ENCODE measurements around the gene SAFB.

SAFB gene

GRCh38 chr19:5624741-5625278 is 1.9 kb downstream of the SAFB start:
- peak overlapping the region; percentile 98 to 100 for H3K9ac ChIP-seq (ENCODE audit: low read depth in 1 of 2, low read length in 2 of 2)
- H3K4me1 ChIP-seq (ENCODE audit: control insufficient read depth in 1 of 2, insufficient read depth in 2 of 2, low read length in 2 of 2): peaks cover 52 to 54% of the 10 kb centered on the region in 2 donors

GRCh38 chr19:5625641-5626040 is 2.8 kb downstream of the SAFB start:
- no peak overlapping the region for H3K9ac ChIP-seq (ENCODE audit: low read depth in 1 of 2, low read length in 2 of 2)
- H3K4me3 ChIP-seq (ENCODE audit: low read depth in 1 of 2, low read length in 2 of 2): peak overlapping the region; percentile 37 to 98
- no peak overlapping the region for H3K27ac ChIP-seq (ENCODE audit: low read depth, low read length)
- H3K36me3 ChIP-seq (ENCODE audit: control insufficient read depth in 1 of 2, insufficient read depth in 2 of 2, low read length in 2 of 2): peaks cover 17 to 57% of the 10 kb centered on the region in 2 donors
- H3K27me3 ChIP-seq (ENCODE audit: control insufficient read depth in 1 of 2, insufficient read depth in 2 of 2, low read length in 2 of 2): no peaks in the 10 kb centered on the region
- H3K4me1 ChIP-seq (ENCODE audit: control insufficient read depth in 1 of 2, insufficient read depth in 2 of 2, low read length in 2 of 2): peaks cover 45 to 48% of the 10 kb centered on the region in 2 donors
- H3K9me3 ChIP-seq (ENCODE audit: control insufficient read depth in 1 of 2, low read length in 2 of 2): no peaks in the 10 kb centered on the region

More at GRCh38 chr19:5624741-5625278, 1.9 kb downstream of the SAFB start:
- H3K36me3 ChIP-seq (ENCODE audit: control insufficient read depth in 1 of 2, insufficient read depth in 2 of 2, low read length in 2 of 2): peaks cover 18 to 59% of the 10 kb centered on the region in 2 donors
- no peaks in the 10 kb centered on the region for H3K27me3 ChIP-seq (ENCODE audit: control insufficient read depth in 1 of 2, insufficient read depth in 2 of 2, low read length in 2 of 2)
- H3K27ac ChIP-seq (ENCODE audit: low read depth, low read length): no peak overlapping the region
- H3K4me3 ChIP-seq (ENCODE audit: low read depth in 1 of 2, low read length in 2 of 2): peak overlapping the region; percentile 98
- H3K9me3 ChIP-seq (ENCODE audit: control insufficient read depth in 1 of 2, low read length in 2 of 2): no peaks in the 10 kb centered on the region

GRCh38 chr19:5627395-5627904 is 4.6 kb downstream of the SAFB start:
- H3K27me3 ChIP-seq (ENCODE audit: control insufficient read depth in 1 of 2, insufficient read depth in 2 of 2, low read length in 2 of 2): no peaks in the 10 kb centered on the region
- no peak overlapping the region for H3K4me3 ChIP-seq (ENCODE audit: low read depth in 1 of 2, low read length in 2 of 2)
- no peak overlapping the region for H3K9ac ChIP-seq (ENCODE audit: low read depth in 1 of 2, low read length in 2 of 2)
- no peak overlapping the region for H3K27ac ChIP-seq (ENCODE audit: low read depth, low read length)
- peaks cover 11 to 62% of the 10 kb centered on the region in 2 donors for H3K36me3 ChIP-seq (ENCODE audit: control insufficient read depth in 1 of 2, insufficient read depth in 2 of 2, low read length in 2 of 2)
- H3K4me1 ChIP-seq (ENCODE audit: control insufficient read depth in 1 of 2, insufficient read depth in 2 of 2, low read length in 2 of 2): peaks cover 45 to 49% of the 10 kb centered on the region in 2 donors
- no peaks in the 10 kb centered on the region for H3K9me3 ChIP-seq (ENCODE audit: control insufficient read depth in 1 of 2, low read length in 2 of 2)

GRCh38 chr19:5628461-5628860 is 5.6 kb downstream of the SAFB start:
- Histone ChIP-seq H3K9ac (ENCODE audit: low read depth in 1 of 2, low read length in 2 of 2) (no peak overlapping the region), H3K9me3 (ENCODE audit: control insufficient read depth in 1 of 2, low read length in 2 of 2) (no peaks in the 10 kb centered on the region), H3K4me1 (ENCODE audit: control insufficient read depth in 1 of 2, insufficient read depth in 2 of 2, low read length in 2 of 2) (peaks cover 53 to 57% of the 10 kb centered on the region in 2 donors), H3K27ac (ENCODE audit: low read depth, low read length) (no peak overlapping the region), H3K36me3 (ENCODE audit: control insufficient read depth in 1 of 2, insufficient read depth in 2 of 2, low read length in 2 of 2) (peaks cover 11 to 64% of the 10 kb centered on the region in 2 donors), H3K27me3 (ENCODE audit: control insufficient read depth in 1 of 2, insufficient read depth in 2 of 2, low read length in 2 of 2) (no peaks in the 10 kb centered on the region), H3K4me3 (ENCODE audit: low read depth in 1 of 2, low read length in 2 of 2) (no peak overlapping the region)

- peaks cover 11 to 64% of the 10 kb centered on the region in 2 donors for H3K36me3 ChIP-seq (ENCODE audit: control insufficient read depth in 1 of 2, insufficient read depth in 2 of 2, low read length in 2 of 2)
- H3K27ac ChIP-seq (ENCODE audit: low read depth, low read length): no peak overlapping the region
- H3K4me3 ChIP-seq (ENCODE audit: low read depth in 1 of 2, low read length in 2 of 2): no peak overlapping the region
- no peaks in the 10 kb centered on the region for H3K9me3 ChIP-seq (ENCODE audit: control insufficient read depth in 1 of 2, low read length in 2 of 2)
- no peaks in the 10 kb centered on the region for H3K27me3 ChIP-seq (ENCODE audit: control insufficient read depth in 1 of 2, insufficient read depth in 2 of 2, low read length in 2 of 2)
- no peak overlapping the region for H3K9ac ChIP-seq (ENCODE audit: low read depth in 1 of 2, low read length in 2 of 2)
- H3K4me1 ChIP-seq (ENCODE audit: control insufficient read depth in 1 of 2, insufficient read depth in 2 of 2, low read length in 2 of 2): peaks cover 53 to 57% of the 10 kb centered on the region in 2 donors
These were observed 6.1 kb downstream of the SAFB start for GRCh38 chr19:5628919-5629481.

GRCh38 chr19:5631567-5632240 is 8.8 kb downstream of the SAFB start:
- H3K4me1 ChIP-seq (ENCODE audit: control insufficient read depth in 1 of 2, insufficient read depth in 2 of 2, low read length in 2 of 2): peaks cover 29 to 32% of the 10 kb centered on the region in 2 donors
- no peak overlapping the region for H3K4me3 ChIP-seq (ENCODE audit: low read depth in 1 of 2, low read length in 2 of 2)
- H3K9me3 ChIP-seq (ENCODE audit: control insufficient read depth in 1 of 2, low read length in 2 of 2): no peaks in the 10 kb centered on the region
- no peaks in the 10 kb centered on the region for H3K27me3 ChIP-seq (ENCODE audit: control insufficient read depth in 1 of 2, insufficient read depth in 2 of 2, low read length in 2 of 2)
- H3K9ac ChIP-seq (ENCODE audit: low read depth in 1 of 2, low read length in 2 of 2): no peak overlapping the region
- no peak overlapping the region for H3K27ac ChIP-seq (ENCODE audit: low read depth, low read length)
- peaks cover 2 to 56% of the 10 kb centered on the region in 2 donors for H3K36me3 ChIP-seq (ENCODE audit: control insufficient read depth in 1 of 2, insufficient read depth in 2 of 2, low read length in 2 of 2)

- H3K36me3 ChIP-seq (ENCODE audit: control insufficient read depth in 1 of 2, insufficient read depth in 2 of 2, low read length in 2 of 2): peaks cover 0 to 51% of the 10 kb centered on the region in 2 donors
- H3K27me3 ChIP-seq (ENCODE audit: control insufficient read depth in 1 of 2, insufficient read depth in 2 of 2, low read length in 2 of 2): no peaks in the 10 kb centered on the region
- H3K9ac ChIP-seq (ENCODE audit: low read depth in 1 of 2, low read length in 2 of 2): no peak overlapping the region
- no peak overlapping the region for H3K4me3 ChIP-seq (ENCODE audit: low read depth in 1 of 2, low read length in 2 of 2)
- H3K27ac ChIP-seq (ENCODE audit: low read depth, low read length): no peak overlapping the region
- peaks cover 26 to 28% of the 10 kb centered on the region in 2 donors for H3K4me1 ChIP-seq (ENCODE audit: control insufficient read depth in 1 of 2, insufficient read depth in 2 of 2, low read length in 2 of 2)
- H3K9me3 ChIP-seq (ENCODE audit: control insufficient read depth in 1 of 2, low read length in 2 of 2): no peaks in the 10 kb centered on the region
These were observed 9.3 kb downstream of the SAFB start for GRCh38 chr19:5632241-5632612.

- H3K9me3 ChIP-seq (ENCODE audit: control insufficient read depth in 1 of 2, low read length in 2 of 2): no peaks in the 10 kb centered on the region
- no peak overlapping the region for H3K9ac ChIP-seq (ENCODE audit: low read depth in 1 of 2, low read length in 2 of 2)
- H3K36me3 ChIP-seq (ENCODE audit: control insufficient read depth in 1 of 2, insufficient read depth in 2 of 2, low read length in 2 of 2): peaks cover 0 to 51% of the 10 kb centered on the region in 2 donors
- H3K27me3 ChIP-seq (ENCODE audit: control insufficient read depth in 1 of 2, insufficient read depth in 2 of 2, low read length in 2 of 2): no peaks in the 10 kb centered on the region
- H3K27ac ChIP-seq (ENCODE audit: low read depth, low read length): no peak overlapping the region
- H3K4me3 ChIP-seq (ENCODE audit: low read depth in 1 of 2, low read length in 2 of 2): no peak overlapping the region
- H3K4me1 ChIP-seq (ENCODE audit: control insufficient read depth in 1 of 2, insufficient read depth in 2 of 2, low read length in 2 of 2): peaks cover 21 to 24% of the 10 kb centered on the region in 2 donors
These were observed 9.8 kb downstream of the SAFB start for GRCh38 chr19:5632657-5633056.

- no peak overlapping the region for H3K4me3 ChIP-seq (ENCODE audit: low read depth in 1 of 2, low read length in 2 of 2)
- H3K4me1 ChIP-seq (ENCODE audit: control insufficient read depth in 1 of 2, insufficient read depth in 2 of 2, low read length in 2 of 2): peaks cover 17 to 23% of the 10 kb centered on the region in 2 donors
- no peak overlapping the region for H3K27ac ChIP-seq (ENCODE audit: low read depth, low read length)
- H3K9ac ChIP-seq (ENCODE audit: low read depth in 1 of 2, low read length in 2 of 2): no peak overlapping the region
- peaks cover 0 to 28% of the 10 kb centered on the region in 2 donors for H3K36me3 ChIP-seq (ENCODE audit: control insufficient read depth in 1 of 2, insufficient read depth in 2 of 2, low read length in 2 of 2)
- no peaks in the 10 kb centered on the region for H3K9me3 ChIP-seq (ENCODE audit: control insufficient read depth in 1 of 2, low read length in 2 of 2)
- no peaks in the 10 kb centered on the region for H3K27me3 ChIP-seq (ENCODE audit: control insufficient read depth in 1 of 2, insufficient read depth in 2 of 2, low read length in 2 of 2)
These were observed 12.5 kb downstream of the SAFB start for GRCh38 chr19:5635427-5635826.

GRCh38 chr19:5637971-5638370 is 15.1 kb downstream of the SAFB start:
- Histone ChIP-seq H3K4me3 (ENCODE audit: low read depth in 1 of 2, low read length in 2 of 2) (no peak overlapping the region), H3K36me3 (ENCODE audit: control insufficient read depth in 1 of 2, insufficient read depth in 2 of 2, low read length in 2 of 2) (peaks cover 10 to 38% of the 10 kb centered on the region in 2 donors), H3K27ac (ENCODE audit: low read depth, low read length) (no peak overlapping the region), H3K4me1 (ENCODE audit: control insufficient read depth in 1 of 2, insufficient read depth in 2 of 2, low read length in 2 of 2) (peaks cover 3% of the 10 kb centered on the region in 2 donors), H3K27me3 (ENCODE audit: control insufficient read depth in 1 of 2, insufficient read depth in 2 of 2, low read length in 2 of 2) (no peaks in the 10 kb centered on the region), H3K9me3 (ENCODE audit: control insufficient read depth in 1 of 2, low read length in 2 of 2) (no peaks in the 10 kb centered on the region), H3K9ac (ENCODE audit: low read depth in 1 of 2, low read length in 2 of 2) (no peak overlapping the region)

All from duodenal mucosa (tissue), 2 donors.